ENCODE measurements around the gene WNT5B. TPM values are rescaled to one million over a fixed set of nuclear protein-coding genes. Genes with fewer than 3 reads are reported as not detected.

Gene WNT5B
- total and polyA plus RNA-seq, 2 of the 8 experiments (the other 6 are each of a cell fraction or from before 2014, with no cell fraction given): 0.91 to 1.2 TPM

DNA sequence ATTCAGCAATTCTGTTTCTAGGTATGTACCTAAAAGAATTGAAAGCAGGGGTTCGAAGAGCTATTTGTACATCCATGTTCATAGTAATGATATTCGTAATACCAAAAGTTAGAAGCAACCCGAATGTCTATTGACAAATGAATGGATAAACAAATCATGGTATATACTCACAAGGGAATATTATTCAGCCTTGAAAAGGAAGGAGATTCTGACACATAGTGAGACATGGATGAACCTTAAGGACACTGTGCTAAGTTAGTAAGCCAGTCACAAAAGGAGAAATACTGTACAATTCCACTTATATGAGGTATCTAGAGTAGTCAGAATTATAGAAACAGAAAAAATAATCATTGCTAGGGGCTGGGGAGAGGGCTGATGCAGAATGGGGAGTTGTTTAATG, 30.3 kb upstream of the WNT5B start:
- FAIRE-seq (no peak), DNase-seq (ENCODE audit: low read depth in 1 of 2, low spot score in 2 of 2) (no peak)
- WGBS, 2 experiments (ENCODE audit: extremely low coverage in 1 of 2, insufficient coverage in 1 of 2, insufficient read length in 1 of 2, insufficient replicate concordance in 2 of 2, low coverage in 1 of 2, low lambda C conversion rate in 2 of 2, missing lambda C conversion rate in 1 of 2): 92% methylated on average over 3 of the region's 3 CpGs; no CpG with 5 or more reads in 1 of the 2 experiments
- H3K79me1 ChIP-seq (ENCODE audit: low read depth, low read length): no peaks in the 10 kb centered on the region
- H3K4me1 ChIP-seq (replicated peaks in 1 of 4; ENCODE audit: control insufficient read depth in 3 of 4, insufficient read depth in 4 of 4, low read length in 3 of 4): peaks cover 0 to 6% (median 4%) of the 10 kb centered on the region in 4 experiments; a peak in 3 of 7 replicates
- no peak overlapping the region for H2AFZ ChIP-seq (ENCODE audit: low read length)
- no peaks in the 10 kb centered on the region for H3K79me2 ChIP-seq (ENCODE audit: control insufficient read depth in 1 of 2, insufficient read depth in 2 of 2, low read length in 2 of 2)
- H3K27ac ChIP-seq (ENCODE audit: low read depth, low read length): no peak overlapping the region
- no peaks in the 10 kb centered on the region for H3K9me3 ChIP-seq (ENCODE audit: insufficient read depth in 2 of 2, low read depth in 1 of 2, low read length in 1 of 2)
- no peak overlapping the region for H4K5ac ChIP-seq (ENCODE audit: insufficient read length, low read depth, low read length)
- no peak overlapping the region for H3K14ac ChIP-seq (ENCODE audit: insufficient read length)
- ChIA-PET CTCF (ENCODE audit: partially characterized antibody) (interaction anchor here (0.9 kb wide), 1 partner anchor 49 kb away, joined by 4 read pairs; no protein-coding TSS in a partner anchor), POLR2A (ENCODE audit: partially characterized antibody) (no interaction called here)
- no peak overlapping the region for H2BK120ac ChIP-seq (replicated peaks; ENCODE audit: low read depth, low read length)
- H2AK5ac ChIP-seq (ENCODE audit: low read depth, low read length): no peak overlapping the region
- no peak overlapping the region for H3K9ac ChIP-seq (replicated peaks in 1 of 4; ENCODE audit: extremely low read depth in 1 of 4, low read depth in 3 of 4, low read length in 3 of 4)
- H2BK5ac ChIP-seq (ENCODE audit: low read depth, low read length): no peak overlapping the region
- H3K23ac ChIP-seq (ENCODE audit: insufficient read length): no peak overlapping the region
- H4K8ac ChIP-seq (ENCODE audit: extremely low read depth, insufficient read depth, low read length): no peak overlapping the region
- no peaks in the 10 kb centered on the region for H4K20me1 ChIP-seq (replicated peaks in 1 of 2; ENCODE audit: control insufficient read depth in 1 of 2, insufficient read depth in 2 of 2, low read length in 2 of 2)
- H3K18ac ChIP-seq (ENCODE audit: extremely low read depth, low read length): no peak overlapping the region
- H3K56ac ChIP-seq (replicated peaks; ENCODE audit: insufficient read length, low read depth, low read length): no peak overlapping the region
- H3K23me2 ChIP-seq (ENCODE audit: low read depth, low read length): peaks cover 7% of the 10 kb centered on the region; the same call in 1 of the 2 replicates
- no peak overlapping the region for H2BK20ac ChIP-seq (ENCODE audit: low read length)
- no peak overlapping the region for H3K4me3 ChIP-seq (ENCODE audit: extremely low read depth in 1 of 4, insufficient read depth in 2 of 4, low read depth in 3 of 4, low read length in 4 of 4)
- no peak overlapping the region for H4K91ac ChIP-seq (replicated peaks; ENCODE audit: insufficient read length, low read length)
- H3K4me2 ChIP-seq (ENCODE audit: insufficient read depth in 1 of 2, low read depth in 2 of 2, low read length in 2 of 2): no peak overlapping the region
- no peaks in the 10 kb centered on the region for H3K36me3 ChIP-seq (ENCODE audit: control insufficient read depth in 2 of 4, insufficient read depth in 4 of 4, low read length in 3 of 4)
- H2BK15ac ChIP-seq (ENCODE audit: low read length): no peak overlapping the region
- H2BK12ac ChIP-seq (ENCODE audit: low read depth, low read length): no peak overlapping the region
- H3K27me3 ChIP-seq (replicated peaks in 1 of 4; ENCODE audit: control insufficient read depth in 3 of 4, extremely low read depth in 1 of 4, insufficient read depth in 3 of 4, low read length in 3 of 4): peaks cover 8 to 23% (median 20%) of the 10 kb centered on the region in 4 experiments
- H3K4ac ChIP-seq (replicated peaks; ENCODE audit: insufficient read length, low read depth, low read length): no peak overlapping the region
- TF ChIP-seq SIX5 (IDR thresholded peaks at IDR 0.05; ENCODE audit: low read depth, low read length) (no peak), SP1 (IDR thresholded peaks at IDR 0.05; ENCODE audit: low read depth, low read length) (no peak), HDAC6 (IDR thresholded peaks at IDR 0.05; ENCODE audit: low read depth, low read length) (no peak), SIN3A (conservative IDR thresholded peaks at IDR 0.05 in 1 of 2, IDR thresholded peaks at IDR 0.05 in 1 of 2; ENCODE audit: low read depth in 1 of 2, low read length in 2 of 2) (no peak), GABPA (IDR thresholded peaks at IDR 0.05; ENCODE audit: borderline replicate concordance, insufficient read depth, low read length) (no peak)
- TF ChIP-seq, protein P1, sequence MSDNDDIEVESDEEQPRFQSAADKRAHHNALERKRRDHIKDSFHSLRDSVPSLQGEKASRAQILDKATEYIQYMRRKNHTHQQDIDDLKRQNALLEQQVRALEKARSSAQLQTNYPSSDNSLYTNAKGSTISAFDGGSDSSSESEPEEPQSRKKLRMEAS (IDR thresholded peaks at IDR 0.05): no peak
- TF ChIP-seq, protein P2, sequence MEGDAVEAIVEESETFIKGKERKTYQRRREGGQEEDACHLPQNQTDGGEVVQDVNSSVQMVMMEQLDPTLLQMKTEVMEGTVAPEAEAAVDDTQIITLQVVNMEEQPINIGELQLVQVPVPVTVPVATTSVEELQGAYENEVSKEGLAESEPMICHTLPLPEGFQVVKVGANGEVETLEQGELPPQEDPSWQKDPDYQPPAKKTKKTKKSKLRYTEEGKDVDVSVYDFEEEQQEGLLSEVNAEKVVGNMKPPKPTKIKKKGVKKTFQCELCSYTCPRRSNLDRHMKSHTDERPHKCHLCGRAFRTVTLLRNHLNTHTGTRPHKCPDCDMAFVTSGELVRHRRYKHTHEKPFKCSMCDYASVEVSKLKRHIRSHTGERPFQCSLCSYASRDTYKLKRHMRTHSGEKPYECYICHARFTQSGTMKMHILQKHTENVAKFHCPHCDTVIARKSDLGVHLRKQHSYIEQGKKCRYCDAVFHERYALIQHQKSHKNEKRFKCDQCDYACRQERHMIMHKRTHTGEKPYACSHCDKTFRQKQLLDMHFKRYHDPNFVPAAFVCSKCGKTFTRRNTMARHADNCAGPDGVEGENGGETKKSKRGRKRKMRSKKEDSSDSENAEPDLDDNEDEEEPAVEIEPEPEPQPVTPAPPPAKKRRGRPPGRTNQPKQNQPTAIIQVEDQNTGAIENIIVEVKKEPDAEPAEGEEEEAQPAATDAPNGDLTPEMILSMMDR (IDR thresholded peaks at IDR 0.05; ENCODE audit: control extremely low read depth in 1 of 3, insufficient read depth in 1 of 3, low read depth in 1 of 3, low read length in 3 of 3): no peak

All from H1 (cell line).